BLaER1 (cell line): Measurements from ENCODE around the gene AUP1.

Experiments used
- H3K27ac ChIP-seq: shearing (Covaris generic); formaldehyde crosslinking; 2 replicates; pipeline ENCODE4 v1.8.1; 2022
- H3K27me3 ChIP-seq: shearing (Covaris generic); formaldehyde crosslinking; 2 replicates; pipeline ENCODE4 v1.8.1; 2022
- H3K36me3 ChIP-seq: shearing (Covaris generic); formaldehyde crosslinking; 2 replicates; pipeline ENCODE4 v1.8.1; 2022
- H3K4me1 ChIP-seq: shearing (Covaris generic); formaldehyde crosslinking; 2 replicates; pipeline ENCODE4 v1.8.1; 2022
- H3K4me2 ChIP-seq: shearing (Covaris generic); formaldehyde crosslinking; 2 replicates; pipeline ENCODE4 v1.8.1; 2022
- H3K4me3 ChIP-seq: shearing (Covaris generic); formaldehyde crosslinking; 2 replicates; pipeline ENCODE4 v1.8.1; 2022
- H3K9ac ChIP-seq: shearing (Covaris generic); formaldehyde crosslinking; 2 replicates; pipeline ENCODE4 v1.8.1; 2022
- H3K9me3 ChIP-seq: shearing (Covaris generic); formaldehyde crosslinking; 2 replicates; pipeline ENCODE4 v1.8.1; 2022
- H4K20me1 ChIP-seq: shearing (Covaris generic); formaldehyde crosslinking; 2 replicates; pipeline ENCODE4 v1.8.1; 2022
- Cebpa-rat ChIP-seq: shearing (Covaris generic); IDR thresholded peaks from 2 replicates; pipeline ENCODE4 v1.8.1; 2022

AUP1 gene

DNA sequence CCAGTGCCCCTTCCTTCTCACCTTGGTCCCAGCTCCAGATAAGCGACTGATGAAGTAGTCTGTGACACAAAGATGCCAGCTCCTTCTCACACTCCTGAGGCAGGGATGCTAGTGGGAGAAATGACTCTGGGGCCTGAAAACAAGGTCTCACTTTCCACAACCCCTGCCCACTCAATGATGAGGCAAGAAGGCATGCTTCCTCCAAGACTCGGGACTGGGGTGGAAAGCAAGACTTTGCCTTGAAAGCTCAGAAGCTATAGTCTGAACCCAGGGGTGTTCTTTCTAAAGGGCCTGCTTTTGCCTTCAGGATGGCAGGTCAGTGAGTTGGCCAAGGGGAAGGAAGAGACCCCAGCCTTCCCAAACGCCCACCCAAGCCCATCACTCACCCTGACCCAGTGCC lies 48.1 kb downstream of the AUP1 start:
- Histone ChIP-seq H3K27me3 (no peaks in the 10 kb centered on the region), H3K4me1 (peaks cover 40% of the 10 kb centered on the region), H3K9me3 (no peaks in the 10 kb centered on the region), H4K20me1 (peaks cover 18% of the 10 kb centered on the region), H3K4me3 (peak overlapping the region; percentile 85), H3K36me3 (peaks cover 53% of the 10 kb centered on the region), H3K27ac (peak overlapping the region; percentile 86), H3K4me2 (peak overlapping the region; percentile 100), H3K9ac (peak overlapping the region; percentile 83)
- no peak for TF ChIP-seq Cebpa-rat
